ENCODE data around the gene ABCB4. TPM values are rescaled to one million over a fixed set of nuclear protein-coding genes. Genes with fewer than 3 reads are reported as not detected.
"Not testable (repeated sequence)": the region's sequence is repeated elsewhere in the genome, so short reads cannot be mapped to it uniquely, and the experiment has no call there.

The ABCB4 gene
- total RNA-seq, 4 donors from 2014 or later = 0.42 to 6.5 (median 1.1) TPM

DNA sequence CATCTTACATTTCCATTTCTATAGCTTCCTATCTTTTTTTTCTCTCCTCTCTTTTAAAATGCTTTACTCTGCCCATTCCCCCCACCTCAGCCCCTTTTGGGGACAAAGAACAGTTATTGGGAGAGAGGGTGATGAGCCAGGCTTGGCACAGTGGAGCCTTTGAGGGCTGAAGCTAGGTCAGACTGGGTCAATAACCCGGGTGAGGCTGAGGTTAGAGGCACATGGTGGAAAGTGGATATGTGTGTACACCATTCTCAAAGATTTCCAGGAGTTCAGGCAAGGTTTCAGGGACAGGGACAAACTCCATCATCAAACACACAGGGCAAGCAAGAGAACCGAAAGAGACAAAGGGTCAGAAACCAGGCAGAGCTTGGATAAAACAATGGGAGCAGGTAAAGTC is 11.5 kb downstream of the ABCB4 start:
- Histone ChIP-seq H3K36me3 (no peaks in the 10 kb centered on the region), H3K4me1 (no peaks in the 10 kb centered on the region), H3K27me3 (peaks cover 15% of the 10 kb centered on the region), H3K27ac (no peak overlapping the region), H3K4me3 (no peak overlapping the region), H3K9me3 (no peaks in the 10 kb centered on the region)
- no peak for ATAC-seq
- WGBS, 2 donors (ENCODE audit: low coverage in 1 of 2) = 80 to 89% methylated on average over 1 to 2 of the region's 2 CpGs
- TF ChIP-seq EP300 (IDR thresholded peaks at IDR 0.05) (no peak), POLR2AphosphoS5 (IDR thresholded peaks at IDR 0.05) (no peak), POLR2A (IDR thresholded peaks at IDR 0.05) (no peak)
- TF ChIP-seq, protein P1, sequence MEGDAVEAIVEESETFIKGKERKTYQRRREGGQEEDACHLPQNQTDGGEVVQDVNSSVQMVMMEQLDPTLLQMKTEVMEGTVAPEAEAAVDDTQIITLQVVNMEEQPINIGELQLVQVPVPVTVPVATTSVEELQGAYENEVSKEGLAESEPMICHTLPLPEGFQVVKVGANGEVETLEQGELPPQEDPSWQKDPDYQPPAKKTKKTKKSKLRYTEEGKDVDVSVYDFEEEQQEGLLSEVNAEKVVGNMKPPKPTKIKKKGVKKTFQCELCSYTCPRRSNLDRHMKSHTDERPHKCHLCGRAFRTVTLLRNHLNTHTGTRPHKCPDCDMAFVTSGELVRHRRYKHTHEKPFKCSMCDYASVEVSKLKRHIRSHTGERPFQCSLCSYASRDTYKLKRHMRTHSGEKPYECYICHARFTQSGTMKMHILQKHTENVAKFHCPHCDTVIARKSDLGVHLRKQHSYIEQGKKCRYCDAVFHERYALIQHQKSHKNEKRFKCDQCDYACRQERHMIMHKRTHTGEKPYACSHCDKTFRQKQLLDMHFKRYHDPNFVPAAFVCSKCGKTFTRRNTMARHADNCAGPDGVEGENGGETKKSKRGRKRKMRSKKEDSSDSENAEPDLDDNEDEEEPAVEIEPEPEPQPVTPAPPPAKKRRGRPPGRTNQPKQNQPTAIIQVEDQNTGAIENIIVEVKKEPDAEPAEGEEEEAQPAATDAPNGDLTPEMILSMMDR (IDR thresholded peaks at IDR 0.05) = no peak

DNA sequence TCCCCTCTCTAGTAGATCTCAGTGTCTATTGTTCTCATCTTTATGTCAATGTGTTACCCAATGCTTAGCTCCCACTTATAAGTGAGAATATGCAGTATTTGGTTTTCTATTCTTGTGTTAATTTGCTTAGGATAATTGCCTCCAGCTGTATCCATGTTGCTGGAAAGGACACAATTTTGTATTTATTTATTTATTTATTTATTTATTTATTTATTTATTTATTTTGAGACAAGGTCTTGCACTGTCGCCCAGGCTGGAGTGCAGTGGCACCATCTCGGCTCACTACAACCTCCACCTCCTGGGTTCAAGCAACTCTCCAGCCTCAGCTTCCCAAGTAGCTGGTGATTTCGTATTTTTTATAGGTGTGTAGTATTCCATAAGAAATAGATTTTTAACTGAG is 15.0 kb downstream of the ABCB4 start:
- ATAC-seq, H3K36me3 ChIP-seq, H3K27ac ChIP-seq, H3K4me1 ChIP-seq, H3K4me3 ChIP-seq, H3K9me3 ChIP-seq: not testable (repeated sequence)
- WGBS, 2 donors (ENCODE audit: low coverage in 1 of 2) = 89 to 100% methylated on average over 3 of the region's 3 CpGs
- peaks cover 10% of the 10 kb centered on the region for H3K27me3 ChIP-seq

DNA sequence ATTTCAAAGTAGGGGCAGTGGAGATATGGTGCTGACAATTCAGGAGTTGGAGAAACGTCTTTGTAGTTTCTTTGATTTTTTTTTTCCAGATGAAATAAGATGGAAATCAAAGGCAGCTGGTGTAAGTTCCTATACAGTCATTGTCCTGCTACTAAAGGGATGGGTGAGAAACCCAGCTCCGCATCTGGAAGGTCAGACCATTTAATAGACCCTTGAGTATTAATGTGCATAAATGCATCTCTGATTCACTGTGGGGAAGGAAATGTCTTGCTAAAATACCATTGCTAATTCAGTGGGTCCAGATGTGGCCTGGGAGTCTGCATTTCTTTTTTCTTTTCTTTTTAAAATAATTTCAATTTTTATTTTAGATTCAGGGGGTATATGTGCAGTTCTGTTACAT is 15.5 kb downstream of the ABCB4 start:
- no peak for ATAC-seq
- Histone ChIP-seq H3K4me3 (no peak overlapping the region), H3K9me3 (no peaks in the 10 kb centered on the region), H3K27me3 (peaks cover 5% of the 10 kb centered on the region), H3K27ac (no peak overlapping the region), H3K36me3 (no peaks in the 10 kb centered on the region), H3K4me1 (no peaks in the 10 kb centered on the region)
- WGBS, 2 donors (ENCODE audit: low coverage in 1 of 2) = 83 to 84% methylated on average over 2 of the region's 2 CpGs
- TF ChIP-seq POLR2A (IDR thresholded peaks at IDR 0.05) (no peak), POLR2AphosphoS5 (IDR thresholded peaks at IDR 0.05) (no peak), EP300 (IDR thresholded peaks at IDR 0.05) (no peak)
- TF ChIP-seq, protein P1 (IDR thresholded peaks at IDR 0.05) = no peak

DNA sequence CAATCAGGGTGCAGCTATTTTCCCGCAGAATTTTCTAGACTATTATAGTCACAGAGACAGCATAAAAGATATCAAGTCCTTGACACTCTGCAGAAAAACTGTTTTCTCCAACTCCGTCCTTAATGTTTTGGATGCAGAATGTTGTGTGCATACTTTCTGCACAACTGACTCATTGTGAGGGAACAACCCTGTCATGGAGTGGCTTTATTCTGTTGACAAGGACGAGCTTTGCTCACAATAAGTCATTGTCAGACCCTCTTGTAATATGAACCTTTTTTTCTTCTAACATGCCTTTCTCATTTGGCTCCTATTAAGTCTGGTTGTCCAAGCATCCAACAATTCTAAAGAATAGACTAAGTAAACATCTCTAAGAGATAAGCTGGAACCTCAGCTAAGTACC is 17.3 kb downstream of the ABCB4 start:
- ATAC-seq = no peak
- Histone ChIP-seq H3K4me3 (no peak overlapping the region), H3K27ac (no peak overlapping the region), H3K4me1 (no peaks in the 10 kb centered on the region), H3K36me3 (no peaks in the 10 kb centered on the region), H3K27me3 (peaks cover 3% of the 10 kb centered on the region), H3K9me3 (no peaks in the 10 kb centered on the region)
- TF ChIP-seq POLR2A (IDR thresholded peaks at IDR 0.05) = no peak
- TF ChIP-seq POLR2AphosphoS5 (IDR thresholded peaks at IDR 0.05) = no peak
- no peak for TF ChIP-seq EP300 (IDR thresholded peaks at IDR 0.05)
- TF ChIP-seq, protein P1 (IDR thresholded peaks at IDR 0.05) = no peak
- WGBS, 2 donors (ENCODE audit: low coverage in 1 of 2) = 58 to 68% methylated on average over 3 of the region's 3 CpGs

DNA sequence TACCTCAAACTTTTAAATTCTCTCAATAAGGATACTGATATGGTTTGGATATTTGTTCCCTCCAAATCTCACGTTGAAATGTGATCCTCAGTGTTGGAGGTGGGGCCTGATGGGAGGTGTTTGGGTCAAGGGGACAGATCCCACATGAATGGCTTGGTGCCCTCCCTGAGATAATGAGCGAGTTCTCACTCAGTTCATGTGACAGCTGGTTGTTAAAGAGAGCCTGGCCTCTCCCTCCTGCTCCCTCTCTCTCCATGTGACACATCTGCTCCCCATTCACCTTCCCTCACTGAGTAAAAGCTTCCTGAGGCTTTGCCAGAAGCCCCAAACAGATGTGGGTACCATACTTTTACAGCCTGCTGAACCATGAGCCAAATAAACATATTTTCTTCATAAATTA is 19.2 kb downstream of the ABCB4 start:
- Histone ChIP-seq H3K4me1 (no peaks in the 10 kb centered on the region), H3K27me3 (peaks cover 3% of the 10 kb centered on the region), H3K36me3 (no peaks in the 10 kb centered on the region), H3K9me3 (no peaks in the 10 kb centered on the region), H3K27ac (no peak overlapping the region), H3K4me3 (no peak overlapping the region)
- TF ChIP-seq, protein P1 (IDR thresholded peaks at IDR 0.05) = no peak
- TF ChIP-seq POLR2AphosphoS5 (IDR thresholded peaks at IDR 0.05) (no peak), POLR2A (IDR thresholded peaks at IDR 0.05) (no peak), EP300 (IDR thresholded peaks at IDR 0.05) (no peak)
- WGBS, 2 donors (ENCODE audit: low coverage in 1 of 2) = 27% methylated on average over 2 of the region's 2 CpGs; no CpG with 5 or more reads in 1 of the 2 donors
- ATAC-seq = no peak
